ENCODE data around the gene BAZ1A.

The BAZ1A gene

GRCh38 chr14:34857689-34858449 is 17.3 kb downstream of the BAZ1A start:
- Histone ChIP-seq H3K4me1 (ENCODE audit: insufficient read depth, low read length, severe bottlenecking) (peaks cover 10% of the 10 kb centered on the region), H3K9ac (ENCODE audit: low read length) (no peak overlapping the region), H3K4me2 (ENCODE audit: low read length) (no peak overlapping the region), H2AFZ (ENCODE audit: low read length) (no peak overlapping the region), H3K9me3 (ENCODE audit: low read length) (no peaks in the 10 kb centered on the region), H3K4me3 (ENCODE audit: low read depth, low read length, poor library complexity, severe bottlenecking) (no peak overlapping the region), H3K27me3 (ENCODE audit: insufficient read depth, low read length) (no peaks in the 10 kb centered on the region), H3K27ac (ENCODE audit: low read depth, low read length, poor library complexity, severe bottlenecking) (no peak overlapping the region), H3K9me2 (ENCODE audit: low read depth, low read length) (no peaks in the 10 kb centered on the region), H3K36me3 (ENCODE audit: insufficient read depth, low read length) (peaks cover 74% of the 10 kb centered on the region), H3K79me2 (ENCODE audit: insufficient read depth, low read length) (peaks cover 6% of the 10 kb centered on the region), H4K20me1 (ENCODE audit: insufficient read depth, low read length) (no peaks in the 10 kb centered on the region), H3F3A (ENCODE audit: insufficient read depth, low read length) (0 out of 2 replicates have a peak, but pooled peaks cover 3% of the 10 kb centered on the region)
- no peak for TF ChIP-seq CTCF (IDR thresholded peaks at IDR 0.05; ENCODE audit: low read length)
- TF ChIP-seq EZH2 (IDR thresholded peaks at IDR 0.05; ENCODE audit: borderline replicate concordance, low read length): no peak

- no peak overlapping the region for H3K27ac ChIP-seq (ENCODE audit: low read depth, low read length, poor library complexity, severe bottlenecking)
- H4K20me1 ChIP-seq (ENCODE audit: insufficient read depth, low read length): no peaks in the 10 kb centered on the region
- peaks cover 8% of the 10 kb centered on the region for H3K4me1 ChIP-seq (ENCODE audit: insufficient read depth, low read length, severe bottlenecking)
- H3K36me3 ChIP-seq (ENCODE audit: insufficient read depth, low read length): peaks cover 68% of the 10 kb centered on the region
- no peaks in the 10 kb centered on the region for H3F3A ChIP-seq (ENCODE audit: insufficient read depth, low read length)
- TF ChIP-seq EZH2 (IDR thresholded peaks at IDR 0.05; ENCODE audit: borderline replicate concordance, low read length) (no peak), CTCF (IDR thresholded peaks at IDR 0.05; ENCODE audit: low read length) (no peak)
- no peak overlapping the region for H3K9ac ChIP-seq (ENCODE audit: low read length)
- no peak overlapping the region for H2AFZ ChIP-seq (ENCODE audit: low read length)
- no peak overlapping the region for H3K4me2 ChIP-seq (ENCODE audit: low read length)
- no peaks in the 10 kb centered on the region for H3K79me2 ChIP-seq (ENCODE audit: insufficient read depth, low read length)
- H3K27me3 ChIP-seq (ENCODE audit: insufficient read depth, low read length): no peaks in the 10 kb centered on the region
- no peaks in the 10 kb centered on the region for H3K9me2 ChIP-seq (ENCODE audit: low read depth, low read length)
- H3K4me3 ChIP-seq (ENCODE audit: low read depth, low read length, poor library complexity, severe bottlenecking): no peak overlapping the region
- H3K9me3 ChIP-seq (ENCODE audit: low read length): no peaks in the 10 kb centered on the region
These were observed 22.1 kb downstream of the BAZ1A start for GRCh38 chr14:34853041-34853440.

- H3K4me2 ChIP-seq (ENCODE audit: low read length): no peak overlapping the region
- no peak overlapping the region for H3K27ac ChIP-seq (ENCODE audit: low read depth, low read length, poor library complexity, severe bottlenecking)
- H3K79me2 ChIP-seq (ENCODE audit: insufficient read depth, low read length): no peaks in the 10 kb centered on the region
- H3K9me3 ChIP-seq (ENCODE audit: low read length): no peaks in the 10 kb centered on the region
- H3K9me2 ChIP-seq (ENCODE audit: low read depth, low read length): no peaks in the 10 kb centered on the region
- H3K4me3 ChIP-seq (ENCODE audit: low read depth, low read length, poor library complexity, severe bottlenecking): no peak overlapping the region
- H3K27me3 ChIP-seq (ENCODE audit: insufficient read depth, low read length): no peaks in the 10 kb centered on the region
- no peak overlapping the region for H3K9ac ChIP-seq (ENCODE audit: low read length)
- no peaks in the 10 kb centered on the region for H4K20me1 ChIP-seq (ENCODE audit: insufficient read depth, low read length)
- no peaks in the 10 kb centered on the region for H3K4me1 ChIP-seq (ENCODE audit: insufficient read depth, low read length, severe bottlenecking)
- TF ChIP-seq CTCF (IDR thresholded peaks at IDR 0.05; ENCODE audit: low read length) (no peak), EZH2 (IDR thresholded peaks at IDR 0.05; ENCODE audit: borderline replicate concordance, low read length) (no peak)
- H3K36me3 ChIP-seq (ENCODE audit: insufficient read depth, low read length): peaks cover 72% of the 10 kb centered on the region
- H2AFZ ChIP-seq (ENCODE audit: low read length): no peak overlapping the region
- H3F3A ChIP-seq (ENCODE audit: insufficient read depth, low read length): no peaks in the 10 kb centered on the region
These were observed 23.8 kb downstream of the BAZ1A start for GRCh38 chr14:34851395-34851794.
